Left renal cortex interstitium (tissue), 4 donors: Measurements from ENCODE around the gene SKAP2. TPM values are rescaled to one million over a fixed set of nuclear protein-coding genes. Genes with fewer than 3 reads are reported as not detected.

Experiments used
- DNase-seq, 4 donors: peaks; one replicate each; pipeline ENCODE4 v3.0.0-alpha.2; 2013; ENCODE audit warnings: low read depth in 4 of 4, low spot score in 2 of 4, missing footprints in 1 of 4
- polyA plus RNA-seq, 4 donors: library from polyadenylated mRNA; unstranded; fragments of 120-200 nt; gene quantifications; one replicate each; pipeline ENCODE4 v1.2.1, GENCODE V29; 2013; ENCODE audit not compliant: insufficient read length in 4 of 4

SKAP2 gene
- polyA plus RNA-seq, 4 donors, result 20.4 to 28.1 (median 25.6) TPM

- no peak for DNase-seq
Observed at GRCh38 chr7:26782501-26782900, 81.9 kb downstream of the SKAP2 start.

- no peak for DNase-seq
Observed at GRCh38 chr7:26779978-26780595, 84.3 kb downstream of the SKAP2 start.

- no peak for DNase-seq
Observed at GRCh38 chr7:26777385-26777784, 87.0 kb downstream of the SKAP2 start.

GRCh38 chr7:26760501-26760900, 103.9 kb downstream of the SKAP2 start:
- no peak for DNase-seq

- DNase-seq, result no peak
Observed at GRCh38 chr7:26759108-26759507, 105.3 kb downstream of the SKAP2 start.

- DNase-seq, result no peak
Observed at GRCh38 chr7:26743205-26743604, 121.2 kb downstream of the SKAP2 start.

- no peak for DNase-seq
Observed at GRCh38 chr7:26735976-26736600, 128.3 kb downstream of the SKAP2 start.

GRCh38 chr7:26729150-26729775, 135.1 kb downstream of the SKAP2 start:
- DNase-seq, result no peak

GRCh38 chr7:26726051-26726450, 138.3 kb downstream of the SKAP2 start:
- DNase-seq, result no peak

GRCh38 chr7:26724795-26725194, 139.6 kb downstream of the SKAP2 start:
- DNase-seq, result no peak

- DNase-seq, result no peak
Observed at GRCh38 chr7:26723129-26723528, 141.3 kb downstream of the SKAP2 start.

- no peak for DNase-seq
Observed at GRCh38 chr7:26721450-26721849, 142.9 kb downstream of the SKAP2 start.

- DNase-seq, result no peak
Observed at GRCh38 chr7:26718063-26718462, 146.3 kb downstream of the SKAP2 start.

GRCh38 chr7:26714438-26714837, 150.0 kb downstream of the SKAP2 start:
- no peak for DNase-seq

- DNase-seq, result no peak
Observed at GRCh38 chr7:26714006-26714405, 150.4 kb downstream of the SKAP2 start.

- DNase-seq, result no peak
Observed at GRCh38 chr7:26709210-26709990, 155.0 kb downstream of the SKAP2 start.

GRCh38 chr7:26705567-26705966, 158.8 kb downstream of the SKAP2 start:
- DNase-seq, result no peak

GRCh38 chr7:26704786-26705185, 159.6 kb downstream of the SKAP2 start:
- DNase-seq, result no peak

- no peak for DNase-seq
Observed at GRCh38 chr7:26704036-26704435, 160.4 kb downstream of the SKAP2 start.

GRCh38 chr7:26700893-26701292, 163.5 kb downstream of the SKAP2 start:
- no peak for DNase-seq

- no peak for DNase-seq
Observed at GRCh38 chr7:26700386-26700785, 164.0 kb downstream of the SKAP2 start.
